Tibial nerve (tissue), 4 donors: ENCODE measurements around the gene OPCML. TPM values are rescaled to one million over a fixed set of nuclear protein-coding genes. Genes with fewer than 3 reads are reported as not detected.

Experiments
- DNase-seq, 2 donors: peaks; one replicate each; pipeline ENCODE4 v3.0.0-alpha.2; 2019; ENCODE audit warnings: low spot score in 2 of 2
- H3K27ac ChIP-seq, 4 donors: fragments of 200-600 bp; sonication (generic) in 3 of 4; one replicate each; pipeline ENCODE4 v1.5.1; 2017 to 2019; ENCODE audit warnings: mild to moderate bottlenecking in 1 of 4
- H3K27me3 ChIP-seq, 2 donors: fragments of 200-600 bp; sonication (generic) in 1 of 2; one replicate each; pipeline versions ENCODE4 v1.5.1 to v1.6.0; 2017 to 2019
- H3K36me3 ChIP-seq, 3 donors: fragments of 200-600 bp; sonication (generic); one replicate each; pipeline ENCODE4 v1.5.1; 2018 to 2019
- H3K4me1 ChIP-seq, 4 donors: fragments of 200-600 bp; sonication (generic) in 3 of 4; one replicate each; pipeline ENCODE4 v1.5.1; 2017 to 2019
- H3K4me3 ChIP-seq, 4 donors: fragments of 200-600 bp; sonication (generic) in 3 of 4; one replicate each; pipeline ENCODE4 v1.5.1; 2017 to 2019; ENCODE audit warnings: mild to moderate bottlenecking in 1 of 4, moderate library complexity in 1 of 4
- H3K9me3 ChIP-seq, 4 donors: fragments of 200-600 bp; sonication (generic) in 3 of 4; one replicate each; pipeline ENCODE4 v1.5.1; 2017 to 2019
- EP300 ChIP-seq, 2 donors: sonication (generic); formaldehyde crosslinking; IDR thresholded peaks; one replicate each; pipeline ENCODE4 v1.6.1; 2017; ENCODE audit warnings: antibody characterized with exemption in 2 of 2, mild to moderate bottlenecking in 1 of 2
- POLR2A ChIP-seq, 2 donors: fragments of 450-650 bp; IDR thresholded peaks; one replicate each; pipeline ENCODE4 v1.6.1; 2017; ENCODE audit warnings: antibody characterized with exemption in 2 of 2, mild to moderate bottlenecking in 2 of 2, moderate library complexity in 2 of 2
- WGBS, 2 donors: methylation state at CpG; one replicate each; pipeline ENCODE4 v1.1.5; 2018; 5-methylcytosine and 5-hydroxymethylcytosine counted together
- total RNA-seq, 4 donors: library from RNA; depleted of rRNA; stranded (reverse); fragments of >200 nt; gene quantifications; one replicate each; pipeline ENCODE4 v1.1.0, GENCODE V29; 2016
- TF ChIP-seq, protein P1 (sequence below), 5 experiments: fragments of 200-600 bp in 3 of 5; fragments of 450-650 bp in 2 of 5; sonication (generic) in 3 of 5; IDR thresholded peaks; one replicate each; pipeline ENCODE4 v1.5.1; 2016 to 2019; ENCODE audit warnings: antibody characterized with exemption in 5 of 5, mild to moderate bottlenecking in 3 of 5, moderate library complexity in 2 of 5

Gene OPCML
- total RNA-seq, 4 donors from 2014 or later = 1.0 to 10.8 (median 1.9) TPM

DNA sequence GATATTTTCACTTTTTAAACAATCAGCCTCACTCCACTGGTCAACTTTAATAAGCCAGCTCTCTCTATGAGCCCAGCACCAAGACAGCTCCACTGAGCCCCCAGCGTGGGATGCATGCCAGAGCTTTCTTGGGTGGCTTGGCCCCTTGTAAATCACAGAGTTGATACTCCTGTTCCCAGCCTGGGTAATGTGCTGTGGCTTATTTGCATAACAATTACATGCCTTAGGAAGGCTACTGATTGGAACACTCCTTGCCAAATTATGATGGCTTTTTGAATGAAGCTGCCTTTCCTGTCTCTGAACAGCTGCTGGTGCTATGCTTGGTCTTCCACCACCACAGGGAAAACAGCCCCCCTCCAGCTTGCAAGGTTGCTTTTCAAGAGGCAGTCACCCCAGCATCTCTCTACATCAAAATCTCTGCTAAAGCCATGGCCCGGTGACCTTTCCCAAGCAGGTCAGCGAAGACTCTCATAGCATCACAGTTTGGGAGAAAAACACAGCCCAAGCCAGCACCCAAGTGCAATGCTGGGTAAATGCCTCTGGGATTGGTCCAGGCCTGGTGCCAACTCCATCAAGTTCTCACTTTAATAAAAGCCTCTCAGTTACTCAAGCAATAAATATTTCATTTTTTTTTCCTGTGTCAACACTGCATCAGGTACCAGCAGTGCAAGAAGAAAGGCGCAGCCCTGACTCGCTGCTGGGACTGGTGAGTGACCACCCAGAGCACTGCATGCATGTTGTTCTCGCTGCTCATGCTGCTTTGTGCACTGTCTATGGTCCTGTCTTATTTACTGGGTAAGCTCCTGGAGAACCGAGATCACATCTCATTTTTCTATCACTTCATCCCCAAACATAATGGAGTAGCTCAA is 549.3 kb downstream of the OPCML start:
- 76 to 83% methylated on average over 7 of the region's 7 CpGs for WGBS, 2 donors

DNA sequence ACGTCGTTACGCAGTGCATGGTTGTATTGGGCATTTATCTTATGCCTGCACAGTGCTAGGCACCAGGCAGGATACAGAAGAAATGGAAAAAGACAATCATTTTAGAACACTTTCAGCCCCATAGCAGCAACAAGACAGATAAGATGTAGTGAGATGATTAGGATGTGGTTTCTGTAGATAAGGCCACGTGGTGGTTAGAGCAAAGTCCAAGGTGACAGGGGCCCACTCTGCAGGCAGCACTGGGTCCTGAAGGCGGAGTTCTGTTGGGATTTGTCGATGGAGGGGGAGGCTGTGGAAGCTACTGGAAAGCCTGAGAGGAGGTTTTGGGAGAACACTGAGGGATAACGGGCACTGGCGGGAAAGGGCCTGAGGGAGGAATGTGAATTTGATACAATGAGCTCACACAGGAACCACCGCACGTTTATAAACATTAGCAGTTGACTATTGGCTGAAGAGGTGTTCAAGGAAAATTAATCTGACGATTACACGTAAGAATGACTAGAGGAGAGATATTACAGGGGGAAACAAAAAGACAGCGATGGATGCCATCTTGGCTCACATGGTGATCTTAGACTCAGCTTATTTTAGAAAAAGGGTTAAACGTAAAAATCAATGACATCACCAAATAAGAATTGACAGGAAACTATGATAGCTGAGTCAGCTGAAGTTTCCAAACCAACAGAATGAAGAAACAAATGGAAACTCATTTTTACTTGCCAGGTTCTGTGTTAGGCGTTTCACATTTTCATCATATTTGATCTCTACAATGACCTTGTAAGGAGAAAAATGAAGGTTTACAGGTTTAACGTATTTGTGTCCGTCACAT is 551.0 kb downstream of the OPCML start:
- Histone ChIP-seq H3K4me3 (no peak overlapping the region), H3K4me1 (peaks cover 0 to 7% (median 0%) of the 10 kb centered on the region in 4 donors), H3K27ac (no peak overlapping the region), H3K9me3 (no peaks in the 10 kb centered on the region), H3K36me3 (no peaks in the 10 kb centered on the region), H3K27me3 (no peaks in the 10 kb centered on the region)
- no peak for DNase-seq
- TF ChIP-seq, protein P1, sequence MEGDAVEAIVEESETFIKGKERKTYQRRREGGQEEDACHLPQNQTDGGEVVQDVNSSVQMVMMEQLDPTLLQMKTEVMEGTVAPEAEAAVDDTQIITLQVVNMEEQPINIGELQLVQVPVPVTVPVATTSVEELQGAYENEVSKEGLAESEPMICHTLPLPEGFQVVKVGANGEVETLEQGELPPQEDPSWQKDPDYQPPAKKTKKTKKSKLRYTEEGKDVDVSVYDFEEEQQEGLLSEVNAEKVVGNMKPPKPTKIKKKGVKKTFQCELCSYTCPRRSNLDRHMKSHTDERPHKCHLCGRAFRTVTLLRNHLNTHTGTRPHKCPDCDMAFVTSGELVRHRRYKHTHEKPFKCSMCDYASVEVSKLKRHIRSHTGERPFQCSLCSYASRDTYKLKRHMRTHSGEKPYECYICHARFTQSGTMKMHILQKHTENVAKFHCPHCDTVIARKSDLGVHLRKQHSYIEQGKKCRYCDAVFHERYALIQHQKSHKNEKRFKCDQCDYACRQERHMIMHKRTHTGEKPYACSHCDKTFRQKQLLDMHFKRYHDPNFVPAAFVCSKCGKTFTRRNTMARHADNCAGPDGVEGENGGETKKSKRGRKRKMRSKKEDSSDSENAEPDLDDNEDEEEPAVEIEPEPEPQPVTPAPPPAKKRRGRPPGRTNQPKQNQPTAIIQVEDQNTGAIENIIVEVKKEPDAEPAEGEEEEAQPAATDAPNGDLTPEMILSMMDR (IDR thresholded peaks at IDR 0.05) = no peak
- TF ChIP-seq POLR2A (IDR thresholded peaks at IDR 0.05) = no peak
- no peak for TF ChIP-seq EP300 (IDR thresholded peaks at IDR 0.05)
- 87 to 90% methylated on average over 17 of the region's 17 CpGs for WGBS, 2 donors

More for the DNA sequence above, 549.3 kb downstream of the OPCML start:
- Histone ChIP-seq H3K36me3 (no peaks in the 10 kb centered on the region), H3K4me1 (peaks cover 0 to 7% (median 0%) of the 10 kb centered on the region in 4 donors), H3K9me3 (no peaks in the 10 kb centered on the region), H3K27me3 (no peaks in the 10 kb centered on the region), H3K27ac (no peak overlapping the region), H3K4me3 (no peak overlapping the region)
- DNase-seq = no peak
- TF ChIP-seq EP300 (IDR thresholded peaks at IDR 0.05) (no peak), POLR2A (IDR thresholded peaks at IDR 0.05) (no peak)
- TF ChIP-seq, protein P1 (IDR thresholded peaks at IDR 0.05) = no peak

DNA sequence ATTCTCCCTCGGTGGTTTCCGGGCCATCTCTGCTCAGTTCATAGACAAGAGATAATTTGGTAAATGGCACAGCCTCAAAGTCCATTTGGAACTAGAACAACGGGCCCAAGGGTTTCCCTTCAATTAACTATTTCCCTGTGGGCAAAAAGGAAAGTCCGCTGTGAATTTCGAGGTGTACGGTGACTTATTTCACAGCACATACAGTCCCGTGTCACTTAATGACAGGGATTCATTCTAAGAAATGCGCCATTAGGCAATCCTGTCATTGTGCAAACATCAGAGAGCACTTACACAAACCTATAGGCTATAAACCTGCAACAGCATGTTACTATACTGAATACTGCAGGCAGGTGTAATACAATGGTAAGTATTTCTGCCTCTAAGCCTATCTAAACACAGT is 551.6 kb downstream of the OPCML start:
- no peaks in the 10 kb centered on the region for H3K36me3 ChIP-seq

DNA sequence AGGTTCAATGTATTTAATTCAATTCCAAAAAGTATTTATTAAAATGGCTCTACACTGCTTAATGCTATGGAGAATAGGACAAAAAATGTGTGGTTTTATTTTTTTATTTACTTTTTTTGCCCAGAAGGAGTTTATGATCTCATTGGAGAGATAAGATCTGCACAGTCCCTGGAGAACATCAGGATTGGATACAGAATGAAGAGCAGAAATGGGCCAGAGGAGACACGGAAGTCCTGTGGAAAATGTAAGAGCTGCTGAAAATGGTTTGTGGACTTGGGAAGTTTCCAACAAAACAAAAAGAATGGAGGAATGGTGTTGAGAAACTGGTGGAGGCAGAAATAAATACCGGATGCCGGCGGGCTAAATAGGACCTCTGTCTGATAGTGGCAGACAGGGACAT is 554.6 kb downstream of the OPCML start:
- WGBS, 2 donors = 74 to 84% methylated on average over 4 of the region's 4 CpGs
- DNase-seq = no peak
- no peak for TF ChIP-seq POLR2A (IDR thresholded peaks at IDR 0.05)
- TF ChIP-seq, protein P1 (IDR thresholded peaks at IDR 0.05) = no peak
- TF ChIP-seq EP300 (IDR thresholded peaks at IDR 0.05) = no peak
- no peaks in the 10 kb centered on the region for H3K9me3 ChIP-seq
- no peaks in the 10 kb centered on the region for H3K27me3 ChIP-seq
- H3K27ac ChIP-seq = no peak overlapping the region
- H3K4me1 ChIP-seq = peaks cover 0 to 2% (median 0%) of the 10 kb centered on the region in 4 donors
- no peaks in the 10 kb centered on the region for H3K36me3 ChIP-seq
- H3K4me3 ChIP-seq = no peak overlapping the region

More for the DNA sequence above, 551.6 kb downstream of the OPCML start:
- H3K4me3 ChIP-seq = no peak overlapping the region
- TF ChIP-seq, protein P1 (IDR thresholded peaks at IDR 0.05) = no peak
- DNase-seq = no peak
- peaks cover 0 to 7% (median 0%) of the 10 kb centered on the region in 4 donors for H3K4me1 ChIP-seq
- WGBS, 2 donors = 91% methylated on average over 8 of the region's 8 CpGs
- H3K9me3 ChIP-seq = no peaks in the 10 kb centered on the region
- H3K27ac ChIP-seq = no peak overlapping the region
- no peaks in the 10 kb centered on the region for H3K27me3 ChIP-seq

DNA sequence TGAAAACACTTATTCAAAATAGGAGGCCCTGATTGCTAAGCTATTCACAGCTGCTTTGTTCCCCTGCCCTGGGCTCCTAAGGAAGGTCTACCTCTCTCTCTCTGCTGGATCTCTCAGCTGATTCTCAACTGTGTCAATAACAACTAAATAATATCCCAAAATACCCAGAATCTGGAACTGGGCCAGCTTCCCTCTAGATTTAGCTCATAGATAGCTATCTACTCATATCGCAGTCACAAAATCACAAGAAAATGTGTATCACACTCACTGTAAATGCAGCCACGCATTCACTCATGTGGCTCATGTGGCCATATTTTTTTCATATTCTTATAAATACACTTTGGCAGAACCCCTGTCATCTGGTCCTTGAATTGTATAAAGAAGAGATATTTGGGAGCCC is 555.1 kb downstream of the OPCML start:
- peaks cover 0 to under 1% (median 0%) of the 10 kb centered on the region in 4 donors for H3K4me1 ChIP-seq
- DNase-seq = no peak
- H3K27me3 ChIP-seq = no peaks in the 10 kb centered on the region
- TF ChIP-seq, protein P1 (IDR thresholded peaks at IDR 0.05) = no peak
- TF ChIP-seq POLR2A (IDR thresholded peaks at IDR 0.05) (no peak), EP300 (IDR thresholded peaks at IDR 0.05) (no peak)
- no peak overlapping the region for H3K27ac ChIP-seq
- no peaks in the 10 kb centered on the region for H3K9me3 ChIP-seq
- no peak overlapping the region for H3K4me3 ChIP-seq
- H3K36me3 ChIP-seq = no peaks in the 10 kb centered on the region
- 83 to 88% methylated on average over 2 of the region's 2 CpGs for WGBS, 2 donors
